HG03060 (cell line): ENCODE data around the gene RAB3GAP1.
"Not testable (repeated sequence)": the region's sequence is repeated elsewhere in the genome, so short reads cannot be mapped to it uniquely, and the experiment has no call there.

Experiments used
- ATAC-seq: cut with Tn5 transposase; IDR thresholded peaks from one replicate; pipeline ENCODE4 v1.9.1; 2021; ENCODE audit warnings: low read depth, moderate number of reproducible peaks; ENCODE audit not compliant: unreplicated experiment

Gene RAB3GAP1

GRCh38 chr2:135052997-135053474 is 944 bp downstream of the RAB3GAP1 start:
- no peak for ATAC-seq

- ATAC-seq: no peak
These were observed 3.2 kb downstream of the RAB3GAP1 start for GRCh38 chr2:135055182-135055786.

- no peak for ATAC-seq
These were observed 4.7 kb downstream of the RAB3GAP1 start for GRCh38 chr2:135056790-135057189.

GRCh38 chr2:135059577-135059976 is 7.5 kb downstream of the RAB3GAP1 start:
- ATAC-seq: no peak

- no peak for ATAC-seq
These were observed 11.1 kb downstream of the RAB3GAP1 start for GRCh38 chr2:135063210-135063609.

GRCh38 chr2:135064149-135064548 is 12.1 kb downstream of the RAB3GAP1 start:
- no peak for ATAC-seq

- ATAC-seq: no peak
These were observed 14.6 kb downstream of the RAB3GAP1 start for GRCh38 chr2:135066710-135067109.

- no peak for ATAC-seq
These were observed 20.3 kb downstream of the RAB3GAP1 start for GRCh38 chr2:135072125-135072997.

- ATAC-seq: no peak
These were observed 22.1 kb downstream of the RAB3GAP1 start for GRCh38 chr2:135074216-135074615.

GRCh38 chr2:135076556-135076955 is 24.5 kb downstream of the RAB3GAP1 start:
- ATAC-seq: no peak

- ATAC-seq: no peak
These were observed 26.3 kb downstream of the RAB3GAP1 start for GRCh38 chr2:135078417-135078816.

GRCh38 chr2:135086222-135086621 is 34.1 kb downstream of the RAB3GAP1 start:
- ATAC-seq: no peak

GRCh38 chr2:135089597-135089996 is 37.5 kb downstream of the RAB3GAP1 start:
- not testable (repeated sequence) for ATAC-seq

- no peak for ATAC-seq
These were observed 39.6 kb downstream of the RAB3GAP1 start for GRCh38 chr2:135091681-135092080.

GRCh38 chr2:135093193-135093592 is 41.1 kb downstream of the RAB3GAP1 start:
- no peak for ATAC-seq

- no peak for ATAC-seq
These were observed 41.7 kb downstream of the RAB3GAP1 start for GRCh38 chr2:135093670-135094330.

- ATAC-seq: no peak
These were observed 42.4 kb downstream of the RAB3GAP1 start for GRCh38 chr2:135094508-135094907.

GRCh38 chr2:135095591-135095990 is 43.5 kb downstream of the RAB3GAP1 start:
- ATAC-seq: no peak

- no peak for ATAC-seq
These were observed 44.8 kb downstream of the RAB3GAP1 start for GRCh38 chr2:135096665-135097446.

GRCh38 chr2:135097532-135098231 is 45.6 kb downstream of the RAB3GAP1 start:
- ATAC-seq: no peak
